ENCODE measurements around the gene CTNS. TPM values are rescaled to one million over a fixed set of nuclear protein-coding genes. Genes with fewer than 3 reads are reported as not detected.
A peak's percentile ranks its signal among the peaks of the same experiment; 100 is the strongest.

The CTNS gene
- total RNA-seq, 1 experiment from 2014 or later, result 7.9 TPM

- intact Hi-C loops (cut with micrococcal nuclease), result no loop called here
- no peak for DNase-seq (ENCODE audit: low read depth, low spot score)
- H3K4me1 ChIP-seq (ENCODE audit: control insufficient read depth in 1 of 2, insufficient read depth in 2 of 2, low read length in 2 of 2), result peaks cover 12 to 16% of the 10 kb centered on the region in 2 experiments
- peak overlapping the region; percentile 23; the same call in 1 of the 2 replicates for H3K9ac ChIP-seq (ENCODE audit: low read length)
- peak overlapping the region; percentile 70; the same call in 1 of the 2 replicates for H3K27ac ChIP-seq (ENCODE audit: low read depth, low read length)
- H3K27me3 ChIP-seq (ENCODE audit: insufficient read depth, low read length), result no peaks in the 10 kb centered on the region
- CTCF ChIA-PET, result interaction anchor here (0.6 kb wide), 1 partner anchor 15 kb away, joined by 4 read pairs; no protein-coding TSS in a partner anchor
- RAD21 ChIA-PET (ENCODE audit: low non-redundant PET in 1 of 2, low total read pairs in 2 of 2, uncharacterized antibody in 2 of 2, unreplicated experiment in 2 of 2), result no interaction called here
- H3K4me3 ChIP-seq (replicated peaks in 1 of 2; ENCODE audit: low read depth in 1 of 2, low read length in 2 of 2), result no peak overlapping the region
- TF ChIP-seq MAX (IDR thresholded peaks at IDR 0.05) (no peak), ELF1 (IDR thresholded peaks at IDR 0.05; ENCODE audit: borderline replicate concordance, low read depth) (no peak), EZH2phosphoT487 (IDR thresholded peaks at IDR 0.05; ENCODE audit: borderline replicate concordance) (no peak), CTCF (IDR thresholded peaks at IDR 0.05 in 2 of 3, conservative IDR thresholded peaks at IDR 0.05 in 1 of 3; ENCODE audit: borderline replicate concordance in 1 of 3, insufficient read depth in 1 of 3, low read depth in 2 of 3, low read length in 2 of 3) (no peak), POLR2AphosphoS5 (IDR thresholded peaks at IDR 0.05; ENCODE audit: low read depth, low read length) (no peak), JUND (IDR thresholded peaks at IDR 0.05) (no peak), SRF (IDR thresholded peaks at IDR 0.05; ENCODE audit: low read depth) (no peak), SP1 (IDR thresholded peaks at IDR 0.05; ENCODE audit: low read depth) (no peak), CEBPB (IDR thresholded peaks at IDR 0.05; ENCODE audit: low read depth) (no peak), ZFX (IDR thresholded peaks at IDR 0.05) (no peak)
- no peaks in the 10 kb centered on the region for H3K79me2 ChIP-seq (ENCODE audit: insufficient read depth, low read length)
- H3K9me3 ChIP-seq (ENCODE audit: control insufficient read depth in 1 of 2, insufficient read depth in 1 of 2, low read depth in 1 of 2, low read length in 2 of 2), result no peaks in the 10 kb centered on the region
- no TSS peak for BruUV-seq (replicated peaks)
- peak overlapping the region; percentile 55 for H3K4me2 ChIP-seq (ENCODE audit: low read length)
- H4K20me1 ChIP-seq (ENCODE audit: insufficient read depth), result no peaks in the 10 kb centered on the region
- H2AFZ ChIP-seq (ENCODE audit: low read depth, low read length, poor library complexity, severe bottlenecking), result no peak overlapping the region
- POLR2A ChIA-PET, result interaction anchor here (1.1 kb wide), 1 partner anchor 24 kb away, joined by 4 read pairs; the partner anchor contains the start of genes CTNS and SHPK
- no peaks in the 10 kb centered on the region for H3K36me3 ChIP-seq (ENCODE audit: control insufficient read depth in 1 of 2, insufficient read depth in 2 of 2, low read length in 2 of 2)
- H3K9me2 ChIP-seq (ENCODE audit: insufficient read depth), result no peaks in the 10 kb centered on the region
- ATAC-seq, result peak; percentile 12; the same call in 1 of the 2 replicates
Observed at GRCh38 chr17:3660311-3660891, 23.8 kb downstream of the CTNS start.

Data from HCT116 (cell line).